GM19455 (cell line): ENCODE data around the gene SIRT7.

ENCODE experiments used
- ATAC-seq: cut with Tn5 transposase; IDR thresholded peaks from one replicate; pipeline ENCODE4 v1.9.1; 2021; ENCODE audit not compliant: unreplicated experiment

Gene SIRT7

DNA sequence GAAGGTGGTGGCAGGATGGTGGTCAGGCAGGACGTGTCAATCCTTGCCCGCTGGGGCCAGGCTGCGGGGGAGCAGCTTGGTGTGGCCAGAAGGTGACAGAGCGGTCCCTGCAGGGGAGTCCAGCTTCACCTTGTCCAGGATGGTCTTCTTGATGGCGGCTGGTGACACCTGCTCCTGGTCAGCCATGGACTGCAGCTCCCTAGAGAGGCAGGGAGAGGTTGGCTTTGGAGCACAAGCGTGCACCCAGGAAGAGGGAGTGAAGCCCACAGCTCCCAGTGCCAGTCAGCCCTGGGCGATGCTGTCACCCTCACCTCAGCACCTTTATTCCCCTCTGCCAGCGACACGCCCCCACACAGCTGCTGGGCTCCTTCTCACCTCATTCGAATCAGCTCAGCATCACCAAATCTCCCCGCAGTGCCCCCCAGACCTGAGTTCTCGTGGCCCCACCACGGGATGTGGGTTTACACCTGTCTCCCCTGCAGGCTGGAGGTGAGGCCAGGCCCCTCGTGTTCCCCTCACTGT lies 15.3 kb upstream of the SIRT7 start:
- no peak for ATAC-seq

DNA sequence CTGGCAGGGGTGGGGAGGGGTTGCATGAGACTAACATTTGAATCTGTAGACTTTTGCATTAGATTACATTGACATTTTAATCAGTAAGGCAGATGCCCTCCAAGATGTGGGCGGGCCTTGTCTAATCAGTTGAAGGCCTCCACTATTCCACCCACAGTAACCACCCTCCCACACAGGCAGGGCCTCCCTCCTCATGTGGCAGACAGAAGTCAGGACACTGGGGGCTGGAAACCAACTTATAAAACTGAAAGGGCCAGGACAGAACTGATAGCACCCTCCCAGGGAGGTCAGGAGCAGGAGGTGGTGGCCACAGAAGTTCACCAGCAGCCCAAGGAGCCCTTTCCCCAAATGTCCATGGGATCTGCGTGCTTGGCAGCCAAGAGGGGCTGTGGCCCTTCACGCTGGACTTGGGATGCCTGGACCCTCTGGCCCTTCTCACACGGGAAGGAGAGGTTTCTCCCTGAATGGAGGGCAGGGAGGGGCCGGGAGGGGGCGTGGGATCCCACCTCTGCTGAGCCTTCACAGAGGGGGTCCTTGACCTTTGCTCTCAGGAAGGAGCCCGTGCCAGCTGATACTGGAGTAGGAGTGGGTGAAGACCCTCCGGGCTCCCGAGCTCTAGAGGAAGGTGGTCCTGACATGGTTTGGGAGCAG lies 14.5 kb upstream of the SIRT7 start:
- no peak for ATAC-seq

DNA sequence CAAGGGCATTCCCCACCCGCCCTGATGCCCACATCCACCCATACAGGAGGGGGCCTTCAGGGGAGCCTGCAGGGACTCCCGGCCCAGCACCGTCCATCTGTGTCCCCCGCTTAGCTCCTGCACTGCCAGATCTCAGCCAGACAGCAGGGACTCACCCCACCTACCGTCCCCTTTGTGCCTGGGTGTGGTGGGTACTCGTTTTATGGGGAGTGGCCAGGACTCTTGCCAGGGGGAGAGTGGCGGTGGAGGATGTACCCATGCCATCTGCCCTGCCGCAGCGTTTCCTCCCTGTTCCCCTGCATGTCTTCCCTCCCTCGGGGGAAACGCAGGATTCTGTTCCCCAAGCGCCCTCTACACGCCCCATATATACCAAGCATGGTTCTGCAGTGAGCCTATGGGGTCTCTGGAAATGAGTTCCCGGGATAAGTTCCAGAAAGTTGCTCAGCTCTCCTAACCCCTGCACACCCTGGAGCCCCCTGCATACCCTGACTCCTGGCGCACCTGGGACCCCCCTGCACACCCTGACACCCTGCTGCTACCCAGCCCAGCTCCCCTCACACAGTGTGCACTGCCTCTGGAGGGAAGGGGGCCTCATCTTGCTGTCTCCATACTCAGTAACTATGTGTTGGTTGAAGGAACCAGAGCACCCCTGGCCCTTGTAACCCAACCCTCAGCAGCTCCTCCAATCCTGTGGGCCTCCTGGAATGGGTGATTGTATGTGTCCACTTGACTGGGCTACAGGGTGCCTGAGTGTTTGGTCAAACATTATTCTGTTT lies 13.8 kb upstream of the SIRT7 start:
- no peak for ATAC-seq

DNA sequence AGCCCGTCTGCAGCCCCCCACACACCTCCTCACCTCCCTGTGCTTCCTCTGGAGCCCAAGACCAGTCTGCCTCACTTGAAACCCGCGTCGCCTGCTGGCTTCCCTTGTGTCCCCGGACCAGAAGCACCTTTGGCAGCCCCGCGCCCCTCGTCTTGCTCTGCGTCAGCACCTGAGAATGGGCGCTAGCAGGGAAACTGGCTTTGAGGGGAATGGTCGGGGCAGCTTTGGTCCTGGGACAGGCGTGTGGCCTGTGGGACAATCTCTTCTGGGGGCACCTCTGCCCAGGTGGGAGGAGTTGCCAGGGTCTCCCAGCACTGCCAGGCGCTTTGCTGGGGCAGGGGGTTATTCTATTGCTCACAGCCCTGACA lies 13.2 kb upstream of the SIRT7 start:
- no peak for ATAC-seq

DNA sequence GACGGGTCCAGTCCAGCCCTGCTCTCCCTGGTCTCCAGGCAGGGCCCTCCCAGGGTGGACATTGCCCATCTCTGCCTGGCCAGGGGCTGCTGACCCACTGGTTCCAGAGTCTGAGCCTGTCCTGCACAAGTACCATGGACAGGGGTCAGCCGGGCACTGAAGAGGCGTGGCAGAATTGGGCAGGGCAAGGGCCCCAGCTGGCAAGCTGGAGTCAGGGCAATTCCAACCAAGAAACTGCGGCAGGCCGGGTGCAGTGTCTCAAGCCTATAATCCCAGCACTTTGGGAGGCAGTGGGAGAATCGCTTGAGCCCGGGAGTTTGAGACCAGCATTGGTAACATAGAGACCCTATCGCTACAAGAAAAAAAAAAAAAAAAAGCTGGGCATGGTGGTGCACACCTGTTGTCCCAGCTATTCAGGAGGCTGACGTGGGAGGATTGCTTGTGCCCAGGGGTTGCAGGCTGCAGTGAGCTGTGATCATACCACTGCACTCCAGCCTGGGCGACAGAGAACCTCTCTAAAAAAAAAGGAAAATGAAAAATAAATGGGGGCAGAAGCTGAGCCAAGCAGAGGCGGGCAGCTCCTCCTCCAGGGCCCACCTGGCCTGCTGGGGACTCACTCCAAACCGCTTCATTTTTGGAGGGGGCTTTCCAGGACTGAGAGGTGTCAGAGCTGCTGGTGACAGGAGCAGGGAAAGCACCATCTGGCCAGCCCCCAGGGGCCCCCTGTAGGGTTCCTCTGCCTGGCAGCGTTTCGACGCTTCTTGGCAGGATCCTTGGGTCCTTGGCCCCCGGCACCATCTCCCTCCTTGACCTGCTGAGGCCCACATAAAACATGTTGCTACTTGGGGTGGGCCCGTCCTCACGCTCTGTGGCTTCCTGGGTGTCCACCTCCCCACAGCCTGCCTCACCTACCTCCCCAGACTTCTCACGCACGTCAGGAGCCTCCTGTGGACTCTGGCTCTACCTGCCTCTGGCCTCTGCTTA lies 12.5 kb upstream of the SIRT7 start:
- ATAC-seq = no peak

DNA sequence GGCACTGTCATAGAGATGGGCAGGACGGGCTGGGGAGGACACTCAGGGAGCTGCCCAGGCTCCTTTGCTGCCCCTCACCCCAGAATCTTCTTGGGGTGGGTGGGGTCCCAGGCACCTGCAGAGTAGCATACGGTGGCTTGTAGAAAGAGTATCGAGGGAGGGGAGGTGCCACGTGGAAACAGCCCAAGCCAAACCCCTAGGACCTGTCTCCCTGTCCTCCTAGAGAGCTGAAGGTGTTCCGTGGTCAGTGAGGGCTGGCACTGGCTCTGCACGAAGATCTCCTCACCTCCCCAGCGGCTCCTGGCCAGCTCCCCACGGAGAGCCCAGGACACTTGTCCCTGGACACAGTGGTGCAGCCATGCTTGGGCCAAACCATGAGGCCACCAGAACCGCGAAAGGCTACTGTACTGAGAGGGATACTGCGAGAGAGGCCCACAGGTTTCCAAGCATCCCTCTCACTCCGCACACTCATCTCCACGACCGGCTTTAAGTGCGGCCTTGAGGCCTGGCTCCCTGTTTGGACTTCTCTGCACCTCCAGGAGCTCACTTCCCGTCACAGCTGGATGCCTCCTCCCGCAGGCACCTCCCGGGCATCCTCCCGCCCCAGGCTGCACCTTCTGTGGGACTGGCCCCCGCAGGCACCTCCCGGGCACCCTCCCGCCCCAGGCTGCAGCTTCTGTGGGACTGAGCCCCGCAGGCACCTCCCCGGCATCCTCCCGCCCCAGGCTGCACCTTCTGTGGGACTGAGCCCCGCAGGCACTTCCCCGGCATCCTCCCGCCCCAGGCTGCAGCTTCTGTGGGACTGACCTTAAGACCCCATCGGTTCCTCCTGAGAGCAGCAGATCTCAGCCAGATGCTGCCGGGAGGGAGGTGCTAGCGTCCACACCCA lies 11.5 kb upstream of the SIRT7 start:
- ATAC-seq = no peak

DNA sequence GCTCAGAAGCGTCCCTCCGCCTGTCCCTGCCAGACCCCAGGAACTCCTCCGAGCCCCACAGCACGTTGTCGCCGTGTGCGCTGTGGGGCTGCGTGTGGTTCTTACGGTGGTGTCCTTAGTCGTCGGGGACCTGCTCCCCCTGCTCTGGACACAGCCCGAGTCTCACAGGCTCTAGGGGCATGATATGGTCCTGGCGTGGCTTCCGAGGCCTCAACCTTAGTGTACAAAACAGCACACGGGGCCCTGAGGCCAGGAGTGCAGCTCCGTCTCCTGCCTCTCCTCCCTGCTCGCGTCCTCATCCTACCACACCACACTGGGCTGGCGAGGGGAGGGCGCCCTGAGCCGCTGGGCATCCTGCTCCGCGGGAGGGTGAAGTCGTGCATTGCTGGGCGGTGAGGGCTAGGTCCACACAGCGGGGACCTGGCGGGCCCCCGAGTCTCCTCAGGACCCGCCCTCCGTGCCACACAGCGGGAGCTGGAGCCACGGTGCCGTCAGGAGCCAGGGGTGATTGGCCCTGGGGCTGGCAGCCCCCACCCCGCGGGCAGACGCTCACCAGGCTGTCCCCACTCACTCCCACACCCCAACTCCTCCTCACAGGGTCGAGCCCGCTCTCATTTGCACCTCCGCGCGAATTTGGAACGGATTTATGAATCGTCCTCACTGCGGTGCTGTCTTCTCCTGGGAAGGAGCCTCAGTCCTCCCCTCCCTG lies 10.7 kb upstream of the SIRT7 start:
- ATAC-seq = no peak

DNA sequence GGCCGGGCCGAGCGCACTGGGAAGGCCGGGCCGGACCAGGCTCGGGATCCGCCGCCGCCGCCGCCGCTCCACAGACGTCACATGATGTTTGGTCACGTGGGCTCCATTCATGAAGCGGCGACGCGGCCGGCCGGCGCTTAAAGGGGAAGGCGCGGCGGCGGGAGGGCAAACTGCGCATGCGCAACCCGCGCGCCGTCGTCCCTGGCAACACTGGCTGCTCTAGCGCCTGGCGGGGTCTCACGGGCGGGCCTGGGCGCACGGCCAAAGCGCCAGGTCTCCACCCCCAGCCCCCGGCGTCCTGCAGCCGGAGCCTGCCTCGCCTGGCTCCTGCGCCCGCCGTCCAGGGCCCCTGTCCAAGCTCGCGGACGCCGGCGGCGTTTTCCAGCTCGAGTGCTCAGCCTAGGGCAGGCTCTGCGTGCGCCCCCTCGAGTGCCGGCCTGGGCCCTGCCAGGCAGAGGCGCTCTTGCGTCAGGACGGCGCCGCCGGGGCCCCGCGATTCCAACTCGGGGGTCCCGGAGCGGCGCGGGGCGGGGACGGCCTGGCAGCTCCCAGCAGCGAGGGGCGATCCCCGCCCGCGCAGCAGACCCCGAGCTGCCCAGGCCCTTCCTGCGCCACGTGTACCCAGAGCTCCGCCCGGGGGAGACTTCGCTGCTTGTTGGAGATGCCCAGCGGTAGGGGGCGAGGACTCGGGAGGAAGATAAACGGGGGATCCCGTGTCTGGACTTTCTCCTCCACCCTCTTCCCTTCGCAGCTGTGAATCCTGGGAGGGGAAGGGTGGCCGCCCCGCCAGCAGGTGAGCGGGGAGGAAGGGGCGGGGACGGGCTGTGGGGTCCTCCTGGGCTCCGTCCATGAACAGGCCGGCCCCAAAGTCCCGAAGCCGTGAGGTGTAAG lies 9.9 kb upstream of the SIRT7 start, which contains the start of gene MAFG:
TSS of gene MAFG (minus strand) at position 83 of the 891 bp plus-strand sequence. CDS start 4,550 bp downstream, outside the sequence.
- ATAC-seq = peak; percentile 59

DNA sequence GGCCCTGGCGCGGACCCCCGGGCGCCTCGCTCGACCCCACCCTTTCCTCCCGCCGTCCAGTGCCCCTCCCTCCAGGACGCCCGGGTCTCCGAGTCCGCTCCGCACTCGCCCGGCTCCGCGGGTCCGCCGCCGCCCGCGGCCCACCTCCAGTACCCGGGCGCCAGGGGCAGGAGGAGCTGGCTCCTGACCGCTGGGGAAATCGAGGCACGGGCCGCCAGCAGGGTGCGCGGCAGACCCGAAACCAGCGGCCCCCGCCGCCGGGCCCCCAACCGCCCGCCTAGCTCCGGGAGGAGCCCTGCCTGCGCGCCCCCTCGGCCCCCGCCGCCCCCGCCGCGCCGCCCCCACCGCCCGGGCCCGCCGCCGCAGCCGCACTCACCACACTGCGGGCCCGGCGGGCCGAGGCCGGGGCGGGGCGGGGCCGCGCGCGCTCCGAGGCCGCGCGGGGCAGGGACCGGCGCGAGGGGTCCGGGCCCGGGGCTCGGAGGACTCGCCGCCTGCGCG lies 9.2 kb upstream of the SIRT7 start:
- ATAC-seq = peak; percentile 26

DNA sequence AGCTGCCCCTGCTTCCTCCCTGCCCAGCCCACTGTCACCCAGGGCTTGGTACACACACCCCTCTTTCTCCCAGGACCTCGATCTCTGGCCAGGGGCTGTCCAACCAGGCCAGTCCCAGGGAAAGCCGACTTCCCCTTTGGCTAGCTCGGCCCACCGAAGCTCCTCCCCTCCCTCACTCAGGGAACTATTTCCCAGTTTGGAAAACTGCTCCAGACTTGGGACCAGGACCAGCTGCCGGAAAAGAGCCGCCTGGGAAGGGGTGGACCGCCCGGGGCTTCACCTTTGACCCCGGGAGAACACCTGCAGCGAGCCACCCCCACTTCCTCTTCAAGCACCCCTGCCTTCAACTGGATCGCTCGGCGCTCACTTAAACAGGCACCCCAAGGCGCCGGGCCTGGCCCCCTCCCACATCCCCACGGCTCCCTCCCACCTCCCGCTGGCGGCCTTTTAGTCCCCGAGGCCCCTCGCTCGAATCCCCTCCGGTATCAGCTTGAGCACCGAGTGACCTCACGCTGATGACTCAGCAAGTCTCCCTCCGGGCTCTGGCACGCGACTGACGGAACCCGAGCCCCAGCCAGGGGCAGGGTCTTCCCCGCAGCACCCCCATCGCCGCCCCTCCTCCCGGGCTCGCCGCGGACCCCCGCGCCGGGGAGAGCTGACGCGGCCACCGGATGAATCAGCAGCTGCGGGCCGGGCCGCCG lies 8.6 kb upstream of the SIRT7 start:
- peak; percentile 20 for ATAC-seq

DNA sequence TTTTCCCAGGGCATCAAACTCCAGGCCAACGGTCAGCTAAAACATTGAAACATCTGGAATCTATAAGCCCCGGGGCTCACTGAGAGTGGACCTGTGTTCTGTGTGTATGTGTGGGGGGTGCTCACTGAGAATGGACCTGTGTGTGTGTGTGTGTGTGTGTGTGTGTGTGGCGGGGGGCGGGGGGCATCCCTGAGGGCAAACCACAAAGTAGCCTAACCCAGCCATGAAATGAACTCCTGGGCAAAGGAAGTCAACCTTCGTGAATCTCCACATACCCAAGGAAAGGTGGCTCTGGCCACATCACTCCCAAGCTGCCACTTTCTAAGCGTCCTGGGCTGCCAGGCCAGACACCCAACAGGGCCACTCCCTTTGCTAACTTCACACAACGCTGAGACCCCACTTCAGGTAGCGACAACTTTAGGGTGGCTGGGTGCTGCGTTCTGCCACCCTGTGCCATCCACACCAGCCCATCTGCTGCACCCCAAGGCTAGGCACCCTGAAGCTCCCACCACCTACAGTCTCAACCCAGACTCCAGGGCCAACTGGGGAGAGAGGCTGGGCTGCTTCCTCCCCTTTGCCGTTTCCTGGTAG lies 8.0 kb upstream of the SIRT7 start:
- no peak for ATAC-seq

DNA sequence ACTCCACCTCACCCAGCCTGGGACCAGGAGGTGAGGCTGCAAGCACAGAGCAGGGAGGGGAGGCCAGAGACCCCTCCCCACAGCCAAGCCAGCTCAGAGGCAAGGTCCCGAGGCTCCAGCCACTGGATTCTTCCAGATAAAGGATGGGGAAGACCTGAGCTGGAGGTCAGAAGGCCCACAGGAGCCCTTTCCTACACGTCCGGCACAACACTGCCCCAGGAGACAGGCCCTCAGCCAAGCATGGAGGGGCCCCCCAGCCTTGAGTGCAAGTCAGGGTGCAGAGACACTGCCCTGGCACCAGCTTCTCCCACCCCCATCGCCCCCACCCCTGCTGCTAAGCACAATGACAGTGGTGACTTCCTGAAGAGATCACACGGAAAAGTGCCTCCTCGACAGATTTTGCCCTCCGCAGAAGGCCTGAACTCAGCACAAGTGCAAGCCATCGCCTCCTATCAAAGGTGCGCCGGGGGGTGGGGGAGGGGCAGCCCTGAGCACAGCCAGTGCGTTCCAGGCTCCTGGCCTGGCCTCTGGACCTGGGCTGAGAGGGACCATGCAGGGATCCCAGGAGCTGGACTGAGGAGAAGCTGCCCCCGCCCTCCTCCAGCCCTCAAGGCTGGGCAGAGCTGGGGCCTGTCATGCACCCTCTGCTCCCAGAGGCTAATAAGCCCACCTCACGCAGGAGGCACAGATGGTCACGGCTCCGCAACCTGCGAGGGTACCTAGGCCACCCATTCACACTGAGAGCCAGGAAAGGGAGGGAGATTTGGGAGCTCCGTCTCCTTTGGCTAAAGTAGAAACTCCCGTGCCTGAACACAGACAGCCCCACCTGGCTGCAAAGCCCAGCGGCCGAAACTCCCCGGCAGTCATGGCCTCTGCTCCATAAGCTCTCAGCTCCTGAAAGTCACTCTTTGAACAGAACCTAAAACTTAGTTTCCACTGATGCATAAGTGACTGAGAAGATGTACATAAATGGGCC lies 6.9 kb upstream of the SIRT7 start:
- ATAC-seq = no peak

DNA sequence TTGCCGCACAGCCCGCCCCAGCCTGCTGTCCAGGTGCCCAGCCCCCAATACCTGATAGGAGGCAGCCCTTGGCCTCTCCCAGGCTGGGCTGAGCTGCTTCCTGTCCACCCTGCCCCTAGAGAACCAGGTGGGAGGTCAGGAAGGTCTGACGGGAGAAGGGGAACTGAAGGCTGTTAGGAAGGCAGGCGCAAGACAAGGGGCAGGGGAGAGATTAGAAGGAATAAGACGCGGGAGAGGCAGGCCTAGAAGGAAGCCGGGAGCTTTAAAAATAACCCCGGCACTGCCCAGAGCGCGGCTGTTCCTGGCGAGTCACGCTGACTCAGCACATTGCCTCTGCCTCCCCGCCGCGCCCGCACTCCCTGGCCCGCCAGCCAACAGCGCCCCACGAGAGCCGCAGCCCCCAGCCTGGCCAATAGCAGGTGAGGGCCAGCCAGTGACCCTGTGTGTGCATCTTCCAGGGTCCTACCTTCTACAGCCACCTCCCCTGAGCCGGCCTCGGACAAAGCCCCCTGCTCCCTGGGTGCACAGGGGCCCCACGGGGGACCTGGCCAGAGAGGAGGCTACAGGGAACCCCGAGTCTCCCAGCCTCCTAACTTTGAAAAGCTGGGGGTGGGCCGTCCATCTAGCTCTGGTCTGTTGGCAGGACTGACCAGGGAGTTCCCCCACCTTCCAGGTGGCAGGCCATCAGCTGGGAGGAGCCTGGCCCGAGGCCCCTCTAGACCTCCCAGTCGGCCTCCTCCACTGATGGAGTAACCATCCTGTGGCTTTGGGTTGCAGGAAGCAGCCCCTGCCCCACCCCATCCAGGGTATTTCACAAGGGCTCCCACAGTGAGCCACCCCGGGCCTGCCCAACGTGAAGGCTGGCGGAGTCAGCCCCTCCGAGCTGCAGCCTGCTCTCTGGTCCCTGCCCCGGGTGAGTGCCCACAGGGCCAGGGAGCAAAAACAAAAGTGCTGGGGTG lies 5.6 kb upstream of the SIRT7 start:
- no peak for ATAC-seq

DNA sequence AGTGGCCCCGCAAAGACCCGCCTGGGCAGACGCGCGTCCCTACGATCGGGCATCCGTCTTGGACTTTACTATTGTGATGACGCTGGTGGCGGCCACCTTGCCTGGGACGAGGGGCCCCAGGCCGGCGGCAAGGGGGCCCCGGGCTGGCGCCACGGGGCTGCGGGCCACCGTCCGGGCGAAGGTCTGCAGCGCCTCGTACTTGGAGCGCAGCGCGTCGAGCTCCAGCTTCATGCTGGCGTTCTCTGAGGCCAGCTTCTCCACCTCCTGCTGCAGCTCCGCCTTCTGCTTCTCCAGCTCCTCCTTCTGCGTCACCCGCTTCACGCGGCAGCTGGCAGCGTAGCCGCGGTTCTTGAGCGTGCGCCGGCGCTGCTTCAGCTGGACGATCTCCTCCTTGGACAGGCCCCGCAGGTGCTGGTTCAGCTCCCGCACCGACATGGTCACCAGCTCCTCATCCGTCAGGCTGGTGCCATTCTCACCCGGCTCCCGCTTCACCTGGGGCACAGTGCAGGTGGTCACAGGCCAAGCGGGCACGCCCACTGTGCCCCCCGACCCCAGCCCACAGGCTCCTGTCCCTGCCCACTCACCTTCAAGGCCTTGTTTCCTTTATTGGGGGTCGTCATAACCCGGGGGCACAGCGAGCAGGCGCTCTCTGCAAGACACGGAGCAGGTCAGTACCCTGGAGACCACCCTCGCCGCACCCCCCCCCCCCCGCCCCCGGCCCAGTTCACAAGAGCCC lies 4.8 kb upstream of the SIRT7 start:
- ATAC-seq = no peak
